SU-DHL-6 (cell line): ENCODE data around the gene ADH1C.

ENCODE experiments used
- H2AFZ ChIP-seq: fragments of 200-600 bp; sonication (generic); 2 replicates; pipeline ENCODE4 v1.6.1; 2014; ENCODE audit warnings: low read depth, mild to moderate bottlenecking, moderate library complexity, mixed read lengths, antibody characterized with exemption, low read length; ENCODE audit not compliant: severe bottlenecking
- H3F3A ChIP-seq: fragments of 200-600 bp; shearing (Covaris generic); 2 replicates; pipeline ENCODE4 v1.6.0; 2016; ENCODE audit warnings: antibody characterized with exemption, mild to moderate bottlenecking; ENCODE audit not compliant: insufficient read depth
- H3K27ac ChIP-seq: fragments of 200-600 bp; sonication (generic); 2 replicates; pipeline ENCODE4 v1.5.1; 2016; ENCODE audit warnings: low read depth, mild to moderate bottlenecking, low read length, moderate library complexity, mixed read lengths
- H3K27me3 ChIP-seq: fragments of 200-600 bp; sonication (generic), shearing (Covaris generic); 2 replicates; pipeline ENCODE4 v1.6.0; 2014; ENCODE audit warnings: mild to moderate bottlenecking, low read length
- H3K36me3 ChIP-seq: fragments of 200-600 bp; sonication (generic); 2 replicates; pipeline ENCODE4 v1.6.1; 2014; ENCODE audit warnings: mild to moderate bottlenecking, low read length, mixed read lengths
- H3K4me2 ChIP-seq: fragments of 300-600, 200-600 bp; shearing (Covaris generic), sonication (generic); 2 replicates; pipeline ENCODE4 v1.6.0; 2014; ENCODE audit warnings: low read length, low read depth, mild to moderate bottlenecking; ENCODE audit not compliant: poor library complexity, severe bottlenecking
- H3K4me3 ChIP-seq: fragments of 200-600 bp; sonication (generic); 2 replicates; pipeline ENCODE4 v1.5.1; 2014; ENCODE audit warnings: antibody characterized with exemption, low read length, mild to moderate bottlenecking, mixed read lengths; ENCODE audit not compliant: insufficient read depth, poor library complexity, severe bottlenecking
- H3K79me2 ChIP-seq: fragments of 200-600 bp; sonication (generic); 2 replicates; pipeline ENCODE4 v1.6.1; 2014; ENCODE audit warnings: mild to moderate bottlenecking, low read length, moderate library complexity; ENCODE audit not compliant: insufficient read depth
- H3K9ac ChIP-seq: fragments of 200-600 bp; sonication (generic); 2 replicates; pipeline ENCODE4 v1.7.0; 2014; ENCODE audit warnings: mild to moderate bottlenecking, low read length
- H3K9me2 ChIP-seq: fragments of 200-600 bp; sonication (generic); replicated peaks from 2 replicates; pipeline ENCODE4 v1.6.1; 2014; ENCODE audit warnings: low read length; ENCODE audit not compliant: insufficient read depth
- H3K9me3 ChIP-seq: fragments of 200-600 bp; sonication (generic); 2 replicates; pipeline ENCODE4 v1.6.1; 2014; ENCODE audit warnings: low read length, mixed read lengths; ENCODE audit not compliant: insufficient read depth
- H4K20me1 ChIP-seq: fragments of 200-600 bp; sonication (generic); 2 replicates; pipeline ENCODE4 v1.6.1; 2014; ENCODE audit warnings: low read depth, mild to moderate bottlenecking, antibody characterized with exemption, low read length, moderate library complexity, mixed read lengths
- EZH2phosphoT487 ChIP-seq: fragments of 200-600 bp; sonication (generic), shearing (Covaris generic); conservative IDR thresholded peaks from 2 replicates; pipeline ENCODE4 v1.6.1; 2018; ENCODE audit warnings: mild to moderate bottlenecking, antibody characterized with exemption, low read length, moderate library complexity, mixed read lengths
- TF ChIP-seq, protein P1 (sequence below): fragments of 200-600 bp; sonication (generic); IDR thresholded peaks from one replicate; pipeline ENCODE4 v1.5.1; 2017; ENCODE audit warnings: antibody characterized with exemption, mild to moderate bottlenecking, low read length, moderate library complexity; ENCODE audit not compliant: insufficient read depth, poor library complexity, severe bottlenecking

ADH1C gene

DNA sequence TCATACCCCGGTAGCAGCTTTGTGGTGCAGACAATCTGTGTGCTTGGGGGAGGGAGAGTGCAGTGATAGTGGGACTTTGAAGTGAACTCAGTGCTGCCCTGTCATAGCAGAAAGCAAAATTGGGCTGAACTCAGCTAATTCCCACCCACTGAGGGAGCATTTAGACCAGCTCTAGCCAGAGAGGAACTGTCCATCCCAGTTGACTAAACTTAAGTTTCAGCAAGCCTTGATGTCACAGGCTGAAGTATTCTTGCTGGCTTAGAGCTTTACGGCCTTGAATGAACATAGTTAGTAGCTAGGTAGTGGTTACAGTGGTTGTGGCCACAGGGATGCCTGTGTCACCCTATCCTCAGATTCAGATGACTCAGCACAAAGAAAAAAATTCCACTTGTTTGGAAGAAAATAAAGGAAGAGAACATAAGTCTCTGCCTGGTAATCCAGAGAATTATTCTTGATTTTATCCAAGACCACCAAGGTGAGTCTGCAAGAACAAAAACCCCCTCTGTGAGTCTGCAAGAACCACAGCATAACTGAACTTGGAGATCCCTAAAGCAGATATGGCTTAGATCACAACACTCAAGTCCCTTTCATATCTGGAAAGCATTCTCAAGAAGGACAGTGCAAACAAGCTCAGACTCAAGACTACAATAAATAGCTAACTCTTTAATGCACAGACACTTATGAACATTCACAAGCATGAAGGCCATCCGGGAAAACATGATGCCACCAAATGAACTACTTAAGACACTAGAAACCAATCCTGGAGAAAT lies 43.2 kb upstream of the ADH1C start:
- no peaks in the 10 kb centered on the region for H3F3A ChIP-seq
- no peaks in the 10 kb centered on the region for H3K9me2 ChIP-seq
- no peaks in the 10 kb centered on the region for H3K9me3 ChIP-seq
- no peaks in the 10 kb centered on the region for H3K36me3 ChIP-seq
- H2AFZ ChIP-seq = no peak overlapping the region
- H3K4me3 ChIP-seq = no peak overlapping the region
- no peak for TF ChIP-seq EZH2phosphoT487
- TF ChIP-seq, protein P1, sequence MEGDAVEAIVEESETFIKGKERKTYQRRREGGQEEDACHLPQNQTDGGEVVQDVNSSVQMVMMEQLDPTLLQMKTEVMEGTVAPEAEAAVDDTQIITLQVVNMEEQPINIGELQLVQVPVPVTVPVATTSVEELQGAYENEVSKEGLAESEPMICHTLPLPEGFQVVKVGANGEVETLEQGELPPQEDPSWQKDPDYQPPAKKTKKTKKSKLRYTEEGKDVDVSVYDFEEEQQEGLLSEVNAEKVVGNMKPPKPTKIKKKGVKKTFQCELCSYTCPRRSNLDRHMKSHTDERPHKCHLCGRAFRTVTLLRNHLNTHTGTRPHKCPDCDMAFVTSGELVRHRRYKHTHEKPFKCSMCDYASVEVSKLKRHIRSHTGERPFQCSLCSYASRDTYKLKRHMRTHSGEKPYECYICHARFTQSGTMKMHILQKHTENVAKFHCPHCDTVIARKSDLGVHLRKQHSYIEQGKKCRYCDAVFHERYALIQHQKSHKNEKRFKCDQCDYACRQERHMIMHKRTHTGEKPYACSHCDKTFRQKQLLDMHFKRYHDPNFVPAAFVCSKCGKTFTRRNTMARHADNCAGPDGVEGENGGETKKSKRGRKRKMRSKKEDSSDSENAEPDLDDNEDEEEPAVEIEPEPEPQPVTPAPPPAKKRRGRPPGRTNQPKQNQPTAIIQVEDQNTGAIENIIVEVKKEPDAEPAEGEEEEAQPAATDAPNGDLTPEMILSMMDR = no peak
- no peak overlapping the region for H3K4me2 ChIP-seq
- no peaks in the 10 kb centered on the region for H3K27me3 ChIP-seq
- H4K20me1 ChIP-seq = no peaks in the 10 kb centered on the region
- H3K27ac ChIP-seq = no peak overlapping the region
- H3K9ac ChIP-seq = no peak overlapping the region
- H3K79me2 ChIP-seq = no peaks in the 10 kb centered on the region

- no peak overlapping the region for H2AFZ ChIP-seq
- H3K27ac ChIP-seq = no peak overlapping the region
These were observed 42.4 kb upstream of the ADH1C start for GRCh38 chr4:99394896-99395295.

GRCh38 chr4:99390055-99390454 lies 37.5 kb upstream of the ADH1C start:
- no peak overlapping the region for H3K27ac ChIP-seq
- no peaks in the 10 kb centered on the region for H3F3A ChIP-seq
- H3K9me2 ChIP-seq = no peaks in the 10 kb centered on the region
- no peak overlapping the region for H3K4me2 ChIP-seq
- H3K4me3 ChIP-seq = no peak overlapping the region
- no peak overlapping the region for H2AFZ ChIP-seq
- no peaks in the 10 kb centered on the region for H3K27me3 ChIP-seq
- no peaks in the 10 kb centered on the region for H3K36me3 ChIP-seq
- no peaks in the 10 kb centered on the region for H3K9me3 ChIP-seq
- H4K20me1 ChIP-seq = no peaks in the 10 kb centered on the region
- no peaks in the 10 kb centered on the region for H3K79me2 ChIP-seq
- TF ChIP-seq, protein P1 = no peak
- TF ChIP-seq EZH2phosphoT487 = no peak
- no peak overlapping the region for H3K9ac ChIP-seq

More at GRCh38 chr4:99394896-99395295, 42.4 kb upstream of the ADH1C start:
- H3K79me2 ChIP-seq = no peaks in the 10 kb centered on the region
- no peaks in the 10 kb centered on the region for H3K36me3 ChIP-seq
- no peaks in the 10 kb centered on the region for H3F3A ChIP-seq
- H3K9me2 ChIP-seq = no peaks in the 10 kb centered on the region
- TF ChIP-seq EZH2phosphoT487 = no peak
- TF ChIP-seq, protein P1 = no peak
- no peaks in the 10 kb centered on the region for H3K9me3 ChIP-seq
- no peaks in the 10 kb centered on the region for H4K20me1 ChIP-seq
- H3K4me3 ChIP-seq = no peak overlapping the region
- H3K27me3 ChIP-seq = no peaks in the 10 kb centered on the region
- no peak overlapping the region for H3K4me2 ChIP-seq
- H3K9ac ChIP-seq = no peak overlapping the region
